ENCODE data around the gene PADI1. TPM values are rescaled to one million over a fixed set of nuclear protein-coding genes. Genes with fewer than 3 reads are reported as not detected.

PADI1 gene
- total RNA-seq, 4 donors from 2014 or later = not detected

GRCh38 chr1:17209430-17209829 is 4.5 kb downstream of the PADI1 start:
- no peak for TF ChIP-seq CTCF (IDR thresholded peaks at IDR 0.05; ENCODE audit: low read depth)

GRCh38 chr1:17210176-17210575 is 5.2 kb downstream of the PADI1 start:
- no peak for TF ChIP-seq CTCF (IDR thresholded peaks at IDR 0.05; ENCODE audit: low read depth)

GRCh38 chr1:17211377-17211776 is 6.4 kb downstream of the PADI1 start:
- TF ChIP-seq CTCF (IDR thresholded peaks at IDR 0.05; ENCODE audit: low read depth) = no peak

GRCh38 chr1:17212009-17212408 is 7.1 kb downstream of the PADI1 start:
- TF ChIP-seq CTCF (IDR thresholded peaks at IDR 0.05; ENCODE audit: low read depth) = no peak

- no peak for TF ChIP-seq CTCF (IDR thresholded peaks at IDR 0.05; ENCODE audit: low read depth)
These were observed 7.7 kb downstream of the PADI1 start for GRCh38 chr1:17212487-17213121.

GRCh38 chr1:17213148-17213781 is 8.3 kb downstream of the PADI1 start:
- no peak for TF ChIP-seq CTCF (IDR thresholded peaks at IDR 0.05; ENCODE audit: low read depth)

- no peak for TF ChIP-seq CTCF (IDR thresholded peaks at IDR 0.05; ENCODE audit: low read depth)
These were observed 8.8 kb downstream of the PADI1 start for GRCh38 chr1:17213782-17214148.
